GM19468 (cell line): ENCODE measurements around the gene PRDM11.
"Not testable (repeated sequence)": the region's sequence is repeated elsewhere in the genome, so short reads cannot be mapped to it uniquely, and the experiment has no call there.

Experiments used
- ATAC-seq: cut with Tn5 transposase; IDR thresholded peaks from one replicate; pipeline ENCODE4 v1.9.1; 2021; ENCODE audit warnings: mild to moderate bottlenecking, moderate library complexity, moderate number of reproducible peaks; ENCODE audit not compliant: unreplicated experiment; ENCODE audit errors: extremely low read depth

Gene PRDM11

DNA sequence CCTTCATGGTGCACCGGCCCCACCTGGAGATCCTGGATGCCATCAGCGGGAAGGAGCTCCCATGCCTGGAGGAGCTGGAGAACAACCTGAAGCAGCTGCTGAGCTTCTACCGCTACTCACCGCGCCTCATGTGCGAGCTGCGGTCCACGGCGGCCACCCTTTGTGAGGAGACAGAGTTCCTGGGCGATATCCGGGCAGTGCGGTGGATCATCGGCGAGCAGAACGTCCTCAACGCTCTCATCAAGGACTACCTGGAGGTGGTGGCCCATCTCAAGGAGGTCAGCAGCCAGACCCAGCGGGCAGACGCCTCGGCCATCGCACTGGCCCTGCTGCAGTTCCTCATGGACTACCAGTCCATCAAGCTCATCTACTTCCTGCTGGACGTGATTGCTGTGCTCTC lies 80.5 kb downstream of the PRDM11 start:
- ATAC-seq: no peak

DNA sequence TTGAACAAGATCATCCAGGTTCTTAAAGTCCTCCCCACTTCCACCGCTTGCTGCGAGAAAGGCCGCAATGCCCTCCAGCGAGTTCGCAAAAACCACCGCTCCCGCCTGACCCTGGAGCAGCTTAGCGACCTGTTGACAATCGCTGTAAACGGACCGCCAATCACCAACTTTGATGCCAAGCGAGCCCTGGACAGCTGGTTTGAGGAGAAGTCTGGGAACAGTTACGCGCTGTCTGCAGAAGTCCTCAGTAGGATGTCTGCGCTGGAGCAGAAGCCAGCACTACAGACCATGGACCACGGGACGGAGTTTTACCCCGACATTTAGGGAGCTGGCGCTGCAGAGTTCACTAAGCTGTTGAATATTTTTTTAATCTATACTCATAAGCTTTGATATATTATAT lies 81.4 kb downstream of the PRDM11 start:
- no peak for ATAC-seq

DNA sequence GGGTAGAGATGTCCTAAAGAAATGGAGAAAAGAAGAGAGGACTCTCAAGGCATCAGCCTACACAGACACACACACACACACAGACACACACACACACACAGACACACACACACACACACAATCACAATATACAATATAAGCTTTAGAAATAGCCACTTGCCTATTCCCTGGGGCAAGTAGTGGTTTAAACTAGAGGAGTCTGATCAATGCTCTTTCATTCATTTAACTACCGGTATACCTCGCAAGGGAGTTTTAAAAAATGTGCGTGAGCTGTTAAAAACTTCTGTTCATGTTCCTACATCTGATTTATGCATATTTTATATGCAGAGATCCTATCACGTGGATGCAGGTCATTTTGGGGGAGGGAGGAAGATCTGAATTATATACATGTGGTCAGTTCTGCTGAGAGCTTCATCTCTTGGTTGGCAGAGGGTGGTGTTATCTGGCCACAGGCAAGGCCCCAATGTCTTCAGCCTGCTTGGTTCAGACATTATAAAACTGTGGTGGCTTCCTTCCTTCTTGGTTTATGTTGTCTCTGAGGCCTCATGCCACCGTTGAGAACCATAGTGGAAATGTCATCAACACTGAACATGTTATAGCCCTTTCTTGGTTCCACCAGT lies 83.1 kb downstream of the PRDM11 start:
- no peak for ATAC-seq

DNA sequence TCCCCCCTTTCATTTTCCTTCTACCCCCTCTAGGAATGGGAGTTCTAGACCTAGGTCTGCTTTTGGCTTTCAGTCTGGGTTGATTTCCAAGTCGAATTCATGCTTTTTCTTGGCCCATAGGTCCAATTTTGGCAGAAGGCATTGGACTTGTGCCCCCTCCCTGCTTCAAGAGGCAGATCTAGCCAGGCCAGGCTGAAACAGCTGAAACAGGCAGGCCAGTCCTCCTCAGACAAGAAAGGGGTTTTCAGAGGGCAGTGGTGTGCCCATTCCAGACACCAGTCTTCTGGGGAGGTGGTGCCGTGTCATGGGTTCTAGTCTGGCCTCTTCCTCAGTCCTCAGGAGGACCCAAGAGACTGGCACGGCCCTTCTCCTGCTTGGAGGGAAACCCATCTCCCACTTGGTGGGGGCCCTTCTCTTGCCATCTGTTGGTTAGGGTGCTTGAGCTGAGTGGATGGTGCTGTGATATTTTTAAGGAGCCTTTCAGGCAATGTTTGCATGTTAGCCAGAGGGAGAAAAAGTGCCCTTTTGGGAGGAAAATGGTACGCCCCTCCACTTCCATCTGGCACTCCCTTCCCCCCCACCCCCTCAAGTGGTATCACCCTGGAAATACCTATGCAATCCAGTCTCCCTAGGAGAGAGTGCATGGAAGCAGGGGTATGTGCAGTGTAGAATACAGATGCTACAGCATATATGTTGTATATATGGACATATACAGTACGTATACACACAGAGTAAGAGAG lies 86.1 kb downstream of the PRDM11 start:
- ATAC-seq: no peak

DNA sequence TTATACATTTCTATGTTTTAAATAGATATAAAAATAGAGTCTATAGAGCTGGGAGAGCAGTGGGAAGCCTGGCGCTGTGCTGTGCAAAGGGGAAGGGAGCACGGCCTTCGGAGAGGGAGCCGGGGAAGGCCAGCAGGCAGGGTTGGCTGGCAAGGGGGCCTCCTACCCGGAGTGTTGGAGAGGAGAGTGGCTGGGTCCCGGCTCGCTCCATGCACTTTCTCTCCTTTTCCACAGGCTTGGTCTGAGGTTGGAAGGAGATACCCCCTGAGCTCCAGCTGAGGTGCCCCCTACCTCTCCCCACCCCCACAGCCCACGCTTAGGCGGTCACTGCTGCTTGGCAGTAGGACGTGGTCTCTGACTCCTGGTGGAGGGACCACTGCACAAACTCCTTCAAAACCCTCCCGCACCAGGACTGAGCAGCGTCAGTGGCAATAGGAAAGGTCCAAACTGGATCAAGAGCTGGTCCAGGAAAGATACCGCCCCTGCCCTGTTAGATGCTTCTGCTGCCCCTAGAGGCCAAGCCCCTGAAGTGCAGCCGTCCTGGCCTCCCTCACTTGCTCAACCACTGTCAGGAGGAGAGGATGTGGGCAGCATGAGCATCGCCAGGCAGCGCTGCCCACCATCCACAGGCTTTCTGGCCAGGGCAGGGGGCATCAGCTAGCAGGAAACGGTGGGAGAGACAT lies 86.8 kb downstream of the PRDM11 start:
- ATAC-seq: no peak

DNA sequence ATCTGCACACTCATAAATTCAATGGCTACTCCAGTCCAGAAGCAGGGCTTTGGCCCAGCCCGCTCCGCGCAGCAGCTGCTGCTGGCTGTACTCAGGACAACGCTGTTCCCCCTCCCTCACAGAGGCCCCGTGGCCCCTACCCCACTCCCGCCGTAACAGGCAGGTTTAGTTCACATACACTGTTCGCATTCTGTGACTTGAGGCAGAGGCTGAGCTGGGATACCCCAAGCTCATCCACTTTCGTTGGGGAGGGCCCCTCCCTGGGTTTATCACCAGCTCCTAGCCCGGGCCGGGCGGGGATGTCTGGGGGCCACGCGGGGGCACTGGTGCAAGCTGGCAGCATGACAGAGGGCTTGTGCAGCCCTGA lies 87.3 kb downstream of the PRDM11 start:
- no peak for ATAC-seq

DNA sequence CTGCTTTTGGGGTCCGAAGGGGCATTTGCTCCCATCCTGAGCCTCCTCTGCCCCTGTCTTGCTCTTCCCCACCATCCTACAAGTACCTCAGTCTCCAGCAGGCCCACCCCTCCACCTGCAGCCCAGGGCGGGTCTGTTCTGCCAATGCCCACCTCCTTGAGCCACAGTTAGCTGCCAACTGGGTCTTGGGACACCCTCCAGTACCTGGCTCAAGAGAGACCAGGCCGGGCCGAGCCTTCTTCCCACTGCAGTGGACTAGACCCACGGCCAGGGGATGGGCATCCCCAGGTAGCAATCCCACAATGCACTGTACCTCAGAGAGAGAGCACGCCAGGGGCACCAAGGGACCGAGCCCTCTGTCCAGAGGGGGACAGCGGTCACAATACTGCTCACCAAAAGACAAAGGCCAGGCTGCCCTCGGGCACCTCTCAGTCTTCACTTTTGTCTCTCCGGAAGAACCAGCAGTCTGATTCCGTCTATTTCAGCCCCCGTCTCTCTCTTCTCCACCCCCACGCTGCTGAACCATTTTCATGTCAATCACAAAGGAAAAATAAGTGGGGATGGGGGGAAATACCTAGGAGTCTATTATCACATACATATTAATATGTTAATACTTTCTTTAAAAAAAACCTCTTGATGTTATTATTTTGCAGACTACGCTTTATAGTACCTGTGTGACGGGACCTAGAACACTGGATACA lies 88.0 kb downstream of the PRDM11 start:
- no peak for ATAC-seq

DNA sequence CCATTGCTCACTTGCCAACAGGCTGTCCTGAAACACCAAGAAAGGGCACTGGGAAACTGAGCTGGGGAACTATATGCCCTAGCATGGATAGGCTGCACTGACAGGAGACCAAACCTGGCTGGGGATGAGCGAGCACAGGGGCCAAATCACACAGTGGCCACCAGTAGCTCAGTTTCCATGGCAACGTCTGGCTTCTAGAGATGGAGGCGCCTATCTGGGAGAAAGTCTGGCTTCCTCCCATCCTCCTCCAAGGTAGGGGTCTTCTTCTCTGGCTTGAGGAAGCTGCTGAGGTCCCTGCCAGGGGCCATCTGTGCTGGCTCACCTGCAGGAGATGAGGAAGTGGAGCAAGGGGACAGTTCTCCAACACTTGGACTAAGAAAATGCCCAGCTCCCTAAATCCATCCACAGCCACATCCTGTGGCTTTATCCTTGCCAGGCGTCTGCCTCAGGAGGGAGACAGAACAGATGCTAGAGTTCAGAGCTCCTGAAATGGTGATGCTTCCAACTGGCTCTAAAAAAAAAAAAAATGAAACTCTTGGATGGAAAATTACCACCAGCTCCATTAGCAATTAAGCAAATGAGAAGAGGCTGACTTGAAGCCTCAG lies 91.4 kb downstream of the PRDM11 start:
- ATAC-seq: no peak

DNA sequence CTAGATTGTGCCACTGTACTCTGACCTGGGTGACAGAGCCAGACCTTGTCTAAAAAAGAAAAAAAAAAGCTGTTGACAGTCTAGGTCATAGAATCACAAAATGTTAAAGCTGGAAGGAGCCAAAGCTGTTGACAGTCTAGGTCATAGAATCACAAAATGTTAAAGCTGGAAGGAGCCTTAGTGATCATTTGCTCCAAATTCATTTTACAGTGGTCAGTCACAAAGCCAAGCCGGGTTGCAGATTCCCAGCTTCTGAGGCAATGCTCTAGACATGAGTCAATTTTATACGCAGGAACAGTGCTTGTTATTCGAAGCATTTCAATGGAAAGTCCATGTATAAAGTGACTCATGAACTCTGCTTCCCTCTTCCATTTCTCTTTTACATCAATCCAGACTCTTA lies 92.3 kb downstream of the PRDM11 start:
- ATAC-seq: no peak

DNA sequence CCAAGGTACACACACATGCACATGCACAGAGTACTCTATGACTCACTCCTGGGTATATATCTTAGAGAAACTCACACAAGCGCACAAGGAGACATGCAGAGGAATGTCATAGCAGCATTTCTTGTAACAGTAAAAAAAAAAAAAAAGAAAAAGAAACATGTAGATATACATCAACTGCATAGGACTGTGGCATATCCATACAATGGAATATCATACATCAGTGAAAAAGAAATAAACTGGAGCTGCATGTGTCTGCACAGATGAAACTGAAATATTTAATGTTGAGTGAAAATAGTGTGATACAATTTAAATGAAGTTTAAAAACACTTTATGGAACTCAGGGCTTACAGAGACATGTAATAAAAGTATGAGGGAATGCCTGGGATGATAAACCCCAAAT lies 93.3 kb downstream of the PRDM11 start:
- ATAC-seq: no peak

DNA sequence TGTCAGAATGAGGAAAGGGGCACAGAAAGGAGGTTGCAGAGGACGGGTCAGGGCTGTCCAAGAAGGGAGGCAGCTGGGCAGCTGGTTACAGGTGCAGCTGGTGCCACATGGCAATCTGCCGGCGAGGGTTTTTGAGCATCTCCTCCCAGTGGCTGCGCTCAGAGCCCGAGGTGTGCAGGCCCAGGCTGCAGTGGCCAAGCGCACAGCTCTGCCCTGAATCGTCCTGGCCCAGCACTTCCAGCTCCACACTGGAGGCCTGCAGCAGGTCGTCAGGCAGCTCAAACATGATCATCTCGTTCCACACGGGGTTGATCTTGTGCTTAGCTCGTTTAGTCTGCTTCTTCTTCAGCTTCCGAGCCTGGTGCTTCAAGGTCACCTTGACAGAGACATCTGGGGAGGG lies 97.5 kb downstream of the PRDM11 start:
- no peak for ATAC-seq

DNA sequence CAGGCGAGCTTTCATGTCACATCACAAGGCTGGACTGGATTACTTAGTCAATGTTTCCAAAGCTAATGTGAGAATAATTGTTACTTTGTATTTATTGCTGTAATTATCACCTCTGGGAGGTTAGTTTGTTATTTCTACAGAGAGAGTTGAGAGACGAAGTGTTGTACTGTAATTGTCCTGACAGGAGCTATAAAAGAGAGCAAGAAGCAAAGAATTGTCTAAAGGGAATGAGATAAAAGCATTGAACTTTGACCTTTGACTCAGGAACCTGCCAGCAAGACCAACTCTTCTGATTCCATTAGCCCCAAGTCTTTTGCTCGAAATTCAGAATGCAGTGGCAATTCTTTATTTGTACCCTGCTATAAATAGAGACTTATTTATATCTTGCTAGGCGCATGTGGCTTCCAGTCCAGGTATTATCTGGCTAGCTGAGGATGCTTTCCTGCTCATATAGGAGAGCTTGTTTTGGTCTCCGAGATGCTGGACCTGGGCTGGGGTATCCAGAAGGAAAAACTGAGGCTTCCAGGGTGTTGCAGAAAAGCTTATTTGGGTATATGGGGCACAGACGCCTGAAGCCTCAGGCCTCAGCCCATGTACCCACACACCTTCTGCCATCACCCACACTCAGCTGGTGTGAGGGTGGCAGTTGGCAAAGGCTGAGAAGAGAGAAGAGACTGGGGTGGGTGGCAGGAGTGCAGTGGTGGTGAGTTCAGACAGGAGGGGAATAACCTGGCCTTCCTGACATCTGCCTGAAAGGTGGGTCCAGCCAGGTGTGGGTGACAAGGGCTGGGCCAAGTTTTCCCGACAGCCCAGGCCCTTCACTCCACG lies 99.0 kb downstream of the PRDM11 start:
- no peak for ATAC-seq

DNA sequence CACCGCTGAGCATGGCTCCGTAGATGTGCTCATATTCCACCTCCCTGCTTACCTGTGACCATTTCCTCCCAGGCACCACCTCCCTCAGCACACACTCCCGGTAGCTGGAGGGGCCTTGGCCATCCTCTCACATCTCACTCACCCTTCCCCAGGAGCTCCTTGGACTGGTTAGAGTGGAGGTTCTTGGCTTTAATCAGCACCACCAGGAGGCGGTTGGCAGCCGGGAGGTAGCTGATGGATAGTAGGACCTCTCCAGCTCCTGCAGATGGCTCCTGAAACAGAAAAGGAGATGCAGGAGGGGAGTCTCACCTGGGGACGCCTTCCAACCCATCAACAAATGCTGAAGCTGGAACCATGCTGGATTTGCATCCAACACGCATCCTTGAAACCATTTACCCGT lies 99.8 kb downstream of the PRDM11 start:
- no peak for ATAC-seq

DNA sequence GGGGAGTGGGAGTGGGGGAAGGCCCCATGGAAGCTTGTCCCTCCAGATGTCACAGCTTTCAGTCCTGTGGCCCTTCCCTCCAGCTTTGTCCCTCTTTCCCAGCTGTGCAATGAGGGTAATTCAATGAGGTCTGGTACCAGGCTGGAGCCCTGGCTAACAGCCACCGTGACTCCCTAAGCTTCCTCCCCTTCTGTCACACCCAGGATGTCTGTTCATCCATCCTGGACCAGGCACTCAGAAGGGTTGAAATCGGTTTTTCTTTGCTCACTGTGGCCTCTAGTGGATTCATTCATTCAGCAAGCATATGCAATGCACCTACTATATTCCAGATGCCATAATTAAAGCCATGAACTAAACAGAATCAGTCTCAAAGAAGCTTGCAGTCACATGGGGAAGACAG lies 101.0 kb downstream of the PRDM11 start:
- ATAC-seq: no peak

DNA sequence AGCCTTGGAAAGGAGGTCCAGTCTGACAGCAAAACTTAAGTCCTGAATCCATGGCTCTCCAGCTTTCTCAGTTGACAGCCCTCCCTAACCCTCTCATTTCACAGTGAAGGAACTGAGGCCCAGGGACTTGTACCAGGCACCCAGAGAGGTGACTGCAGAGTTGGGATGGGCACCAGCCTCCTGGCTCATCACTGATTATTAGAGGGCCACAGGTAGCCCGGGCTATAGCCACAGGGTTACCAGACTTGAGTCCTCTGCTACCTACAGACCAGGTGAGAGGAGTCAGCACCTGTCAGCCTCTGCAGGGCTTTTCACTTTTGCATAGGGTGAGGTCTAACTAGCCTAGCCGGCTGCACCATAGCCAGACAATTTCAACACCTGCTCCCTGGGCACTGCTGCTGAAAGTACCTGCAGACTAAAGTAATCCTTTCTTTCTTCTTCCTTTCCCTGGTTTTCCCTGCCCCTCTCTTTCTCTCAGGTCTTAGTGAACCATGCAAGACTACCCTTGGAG lies 102.1 kb downstream of the PRDM11 start:
- ATAC-seq: no peak

DNA sequence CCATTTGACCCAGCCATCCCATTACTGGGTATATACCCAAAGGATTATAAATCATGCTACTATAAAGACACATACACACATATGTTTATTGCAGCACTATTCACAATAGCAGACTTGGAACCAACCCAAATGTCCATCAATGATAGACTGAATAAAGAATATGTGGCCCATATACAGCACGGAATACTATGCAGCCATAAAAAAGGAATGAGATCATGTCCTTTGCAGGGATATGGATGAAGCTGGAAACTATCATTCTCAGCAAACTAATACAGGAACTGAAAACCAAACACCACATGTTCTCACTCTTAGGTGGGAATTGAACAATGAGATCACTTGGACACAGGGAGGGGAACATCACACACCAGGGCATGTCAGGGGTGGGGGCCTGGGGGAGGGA lies 102.9 kb downstream of the PRDM11 start:
- not testable (repeated sequence) for ATAC-seq

DNA sequence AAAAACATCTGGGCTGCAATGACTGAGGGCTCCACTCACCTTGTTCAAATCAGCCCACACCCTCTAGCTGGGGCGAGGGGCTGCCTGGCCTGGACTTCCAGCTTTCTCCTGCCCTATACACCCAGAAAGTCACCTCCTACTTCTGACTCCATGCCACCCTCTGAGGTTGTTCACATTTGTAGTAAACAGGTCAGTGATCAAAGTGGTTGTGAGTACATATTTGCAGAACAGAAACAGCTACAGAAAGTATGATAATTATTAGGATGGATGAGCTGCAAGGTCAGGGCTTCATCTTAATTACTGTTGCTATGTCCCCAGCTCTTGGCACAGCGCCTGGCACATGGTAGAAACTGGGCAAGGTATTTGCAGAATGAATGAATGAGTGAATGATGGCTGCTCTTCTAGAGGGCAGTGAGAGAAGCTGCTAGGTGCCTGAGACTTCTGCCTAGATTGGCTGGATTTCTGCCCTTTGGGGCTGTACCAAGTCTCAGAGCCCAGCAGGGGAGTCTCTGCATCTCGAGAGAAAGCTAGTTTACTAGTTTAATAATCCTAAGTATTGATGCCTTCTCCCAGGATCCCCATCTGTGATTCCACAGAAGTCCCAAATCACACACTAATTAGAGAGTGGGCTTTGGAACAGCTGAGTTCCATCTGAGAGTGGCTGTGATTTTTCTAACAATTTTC lies 103.7 kb downstream of the PRDM11 start:
- no peak for ATAC-seq

DNA sequence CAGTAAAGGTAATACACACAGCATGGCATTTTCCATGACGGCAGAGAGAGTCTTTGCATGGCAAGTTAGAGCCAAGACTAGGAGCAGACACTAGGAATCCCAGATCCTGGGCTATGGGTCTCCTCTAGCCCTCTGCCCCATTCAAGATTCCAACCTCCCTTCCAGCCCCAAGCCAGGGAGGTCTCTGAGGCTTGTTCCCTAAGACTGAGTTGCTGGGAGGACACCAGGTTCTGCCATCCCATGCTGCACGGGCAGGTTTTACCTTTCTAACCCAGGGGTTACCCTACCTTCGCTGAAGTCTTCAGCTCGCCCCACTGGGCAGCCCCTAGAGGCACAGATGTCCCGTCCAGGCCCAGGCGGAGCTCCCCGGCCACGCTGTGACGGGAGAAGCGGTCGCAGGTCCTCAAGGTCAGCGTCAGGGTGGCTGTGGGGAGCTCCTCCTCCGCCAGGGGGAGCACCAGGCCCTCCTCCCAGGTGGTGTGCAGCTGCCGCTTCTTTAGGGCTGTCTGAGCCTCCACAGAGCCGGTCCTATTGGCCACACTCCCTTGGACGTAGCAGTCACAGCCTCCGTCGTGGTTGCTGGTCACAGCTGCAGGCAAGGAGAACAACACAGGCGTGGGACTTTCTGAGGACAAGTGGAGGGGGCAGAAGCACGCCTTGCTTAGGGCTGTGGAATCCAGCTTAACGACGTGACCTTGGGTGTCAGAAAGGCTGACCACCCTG lies 105.9 kb downstream of the PRDM11 start:
- ATAC-seq: no peak
